Calu3 (cell line): ENCODE measurements around the gene IVNS1ABP. TPM values are rescaled to one million over a fixed set of nuclear protein-coding genes. Genes with fewer than 3 reads are reported as not detected.

Experiments used
- BruUV-seq: library from RNA; stranded (reverse); fragments of 400-500 nt; replicated peaks from 2 replicates; lab custom pipeline; 2021; lab: Mats Ljungman, UMichigan
- CTCF ChIA-PET: fragments of 300-600 bp; sonication (Branson Sonifier 250); formaldehyde crosslinking; loops from one replicate; lab custom pipeline; 2022; ENCODE audit warnings: antibody characterized with exemption; lab: Charles Lee
- DNase-seq: peaks from one replicate; pipeline ENCODE4 v3.0.0; 2022
- H3K27ac Mint-ChIP-seq: one replicate; pipeline ENCODE4 v1.8.0; 2022; ENCODE audit warnings: mixed read lengths; ENCODE audit not compliant: unreplicated experiment
- H3K27me3 Mint-ChIP-seq: one replicate; pipeline ENCODE4 v1.8.0; 2022; ENCODE audit warnings: mixed read lengths; ENCODE audit not compliant: unreplicated experiment
- H3K36me3 Mint-ChIP-seq: one replicate; pipeline ENCODE4 v1.8.0; 2022; ENCODE audit warnings: mild to moderate bottlenecking, moderate library complexity, mixed read lengths; ENCODE audit not compliant: insufficient read depth, unreplicated experiment
- H3K4me1 Mint-ChIP-seq: one replicate; pipeline ENCODE4 v1.8.0; 2022; ENCODE audit warnings: mild to moderate bottlenecking, low read depth, mixed read lengths; ENCODE audit not compliant: unreplicated experiment
- H3K4me3 Mint-ChIP-seq: one replicate; pipeline ENCODE4 v1.8.0; 2022; ENCODE audit warnings: mild to moderate bottlenecking, low read depth, moderate library complexity, mixed read lengths; ENCODE audit not compliant: unreplicated experiment
- H3K9me3 Mint-ChIP-seq: one replicate; pipeline ENCODE4 v1.8.0; 2022; ENCODE audit warnings: low read depth, mixed read lengths; ENCODE audit not compliant: unreplicated experiment
- intact Hi-C: fragments of 100-400 bp; cut with micrococcal nuclease; formaldehyde crosslinking; loops from one replicate; pipeline ENCODE4 v1.10.0; 2022; ENCODE audit not compliant: unreplicated experiment
- total RNA-seq: library from RNA; stranded (reverse); gene quantifications from 2 replicates; pipeline ENCODE4 v1.2.3, GENCODE V29; 2022
- TF ChIP-seq, protein P1 (sequence below): fragments of 200-600 bp; IDR thresholded peaks from one replicate; pipeline ENCODE4 v1.8.0; 2022; ENCODE audit warnings: antibody characterized with exemption; ENCODE audit not compliant: unreplicated experiment

Gene IVNS1ABP
- total RNA-seq, 1 experiment from 2014 or later: 135 TPM

DNA sequence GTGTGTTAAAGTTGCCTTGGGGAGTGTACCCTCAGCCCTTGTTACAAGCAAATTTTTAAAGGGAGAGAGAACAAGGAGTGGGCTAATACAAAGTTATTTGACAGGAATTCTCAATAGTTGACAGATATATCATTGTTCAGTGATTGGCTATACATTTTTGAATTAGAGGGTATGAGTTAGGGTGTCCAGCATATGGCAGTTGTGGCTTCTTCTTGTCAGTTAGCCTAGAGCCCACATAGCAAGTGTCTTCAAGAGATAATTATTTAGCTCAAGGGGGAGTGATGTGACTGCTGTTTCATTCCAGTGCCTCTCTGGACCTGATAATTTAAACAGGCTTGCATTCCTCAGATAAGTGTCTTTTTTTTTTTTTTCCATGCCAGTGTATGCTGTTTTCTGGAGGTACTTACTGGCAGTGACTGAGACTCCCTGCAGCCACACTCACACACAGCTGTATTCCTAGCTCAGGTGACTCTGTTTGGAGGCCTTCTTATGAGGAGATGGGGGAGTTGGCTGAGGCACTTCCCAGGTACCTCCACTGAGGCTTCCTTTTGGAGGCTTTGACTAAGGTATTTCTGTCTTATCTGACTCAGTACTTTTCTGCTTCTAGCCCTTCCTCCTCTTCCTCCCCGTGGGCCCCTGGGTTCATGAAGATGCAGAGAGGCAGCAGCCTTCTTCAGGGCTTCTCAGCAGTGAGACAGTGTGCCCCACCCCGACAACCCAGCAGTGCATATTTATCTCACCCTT is 32.3 kb downstream of the IVNS1ABP start:
- no peak for DNase-seq
- H3K36me3 Mint-ChIP-seq: no peaks in the 10 kb centered on the region
- CTCF ChIA-PET: no interaction called here
- peaks cover 2% of the 10 kb centered on the region for H3K4me1 Mint-ChIP-seq
- no peak overlapping the region for H3K27ac Mint-ChIP-seq
- H3K4me3 Mint-ChIP-seq: no peak overlapping the region
- H3K27me3 Mint-ChIP-seq: no peaks in the 10 kb centered on the region
- no TSS peak for BruUV-seq
- H3K9me3 Mint-ChIP-seq: peaks cover 3% of the 10 kb centered on the region
- TF ChIP-seq, protein P1, sequence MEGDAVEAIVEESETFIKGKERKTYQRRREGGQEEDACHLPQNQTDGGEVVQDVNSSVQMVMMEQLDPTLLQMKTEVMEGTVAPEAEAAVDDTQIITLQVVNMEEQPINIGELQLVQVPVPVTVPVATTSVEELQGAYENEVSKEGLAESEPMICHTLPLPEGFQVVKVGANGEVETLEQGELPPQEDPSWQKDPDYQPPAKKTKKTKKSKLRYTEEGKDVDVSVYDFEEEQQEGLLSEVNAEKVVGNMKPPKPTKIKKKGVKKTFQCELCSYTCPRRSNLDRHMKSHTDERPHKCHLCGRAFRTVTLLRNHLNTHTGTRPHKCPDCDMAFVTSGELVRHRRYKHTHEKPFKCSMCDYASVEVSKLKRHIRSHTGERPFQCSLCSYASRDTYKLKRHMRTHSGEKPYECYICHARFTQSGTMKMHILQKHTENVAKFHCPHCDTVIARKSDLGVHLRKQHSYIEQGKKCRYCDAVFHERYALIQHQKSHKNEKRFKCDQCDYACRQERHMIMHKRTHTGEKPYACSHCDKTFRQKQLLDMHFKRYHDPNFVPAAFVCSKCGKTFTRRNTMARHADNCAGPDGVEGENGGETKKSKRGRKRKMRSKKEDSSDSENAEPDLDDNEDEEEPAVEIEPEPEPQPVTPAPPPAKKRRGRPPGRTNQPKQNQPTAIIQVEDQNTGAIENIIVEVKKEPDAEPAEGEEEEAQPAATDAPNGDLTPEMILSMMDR: no peak
- intact Hi-C loops: no loop called here

DNA sequence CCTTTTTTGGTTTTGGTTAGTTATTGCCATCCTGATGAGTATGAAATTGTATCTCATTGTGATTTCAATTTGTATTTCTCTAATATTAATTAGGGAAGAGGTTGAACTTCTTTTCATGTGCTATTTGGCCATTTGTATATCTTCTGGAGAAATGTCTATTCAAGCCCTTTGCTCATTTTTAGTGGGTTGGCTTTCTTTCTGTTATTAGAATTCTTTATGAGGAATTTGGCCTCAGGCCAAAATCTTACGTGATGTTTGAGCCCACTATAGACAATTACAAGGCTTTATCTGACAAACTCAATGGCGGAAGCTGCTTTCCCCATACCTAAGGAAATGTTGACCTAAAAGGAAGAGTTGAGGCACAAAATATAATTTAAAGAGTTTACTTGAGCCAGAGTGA is 32.9 kb downstream of the IVNS1ABP start:
- TF ChIP-seq, protein P1: no peak
- Mint-ChIP-seq H3K27me3 (no peaks in the 10 kb centered on the region), H3K27ac (no peak overlapping the region), H3K4me1 (peaks cover 6% of the 10 kb centered on the region), H3K4me3 (no peak overlapping the region), H3K9me3 (peaks cover 5% of the 10 kb centered on the region), H3K36me3 (no peaks in the 10 kb centered on the region)
- intact Hi-C loops: no loop called here
- no peak for DNase-seq
- CTCF ChIA-PET: no interaction called here
- no TSS peak for BruUV-seq

DNA sequence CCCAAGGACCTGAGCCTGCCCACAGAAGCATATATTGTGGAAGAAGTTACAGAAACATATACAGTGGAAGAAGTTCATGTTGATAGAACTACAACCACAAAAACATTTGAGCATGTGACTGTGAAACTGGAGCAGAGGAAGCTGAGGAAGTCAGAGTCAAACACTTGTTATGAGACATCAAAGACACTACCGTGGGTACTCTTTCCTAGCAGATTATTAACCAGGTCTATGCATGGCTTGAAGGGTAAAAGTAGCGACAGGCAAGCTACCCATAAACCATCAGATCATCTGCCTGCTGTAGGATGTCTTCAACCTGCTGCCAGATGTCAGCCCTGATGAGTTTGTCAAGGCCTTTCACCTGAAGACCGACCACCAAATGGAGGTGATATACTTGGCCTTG is 35.8 kb downstream of the IVNS1ABP start:
- BruUV-seq: no TSS peak
- Mint-ChIP-seq H3K36me3 (no peaks in the 10 kb centered on the region), H3K9me3 (peaks cover 3% of the 10 kb centered on the region), H3K27ac (no peak overlapping the region), H3K4me1 (peaks cover 6% of the 10 kb centered on the region), H3K4me3 (no peak overlapping the region), H3K27me3 (no peaks in the 10 kb centered on the region)
- CTCF ChIA-PET: no interaction called here
- no peak for DNase-seq
- TF ChIP-seq, protein P1: no peak
- intact Hi-C loops: no loop called here

DNA sequence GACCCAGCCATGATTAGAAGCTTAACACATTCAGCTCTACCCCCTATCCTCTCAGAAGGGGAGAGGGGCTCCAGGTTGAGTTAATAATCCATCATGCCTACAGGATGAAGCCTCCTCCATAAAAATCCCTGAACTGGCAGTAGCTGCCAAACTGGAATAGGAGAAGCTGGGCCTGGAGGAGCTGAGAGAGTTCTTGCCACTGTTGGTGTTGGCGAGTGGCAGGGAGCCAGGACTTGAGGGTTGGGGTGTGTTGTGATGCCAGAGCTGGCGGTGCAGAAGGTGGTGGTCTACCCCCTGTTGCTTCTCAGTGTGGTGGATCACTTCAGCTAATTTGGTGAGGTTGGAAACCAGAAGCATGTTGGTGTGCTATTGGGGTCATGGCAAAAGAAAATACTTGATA is 36.5 kb downstream of the IVNS1ABP start:
- CTCF ChIA-PET: no interaction called here
- no TSS peak for BruUV-seq
- TF ChIP-seq, protein P1: no peak
- H3K27ac Mint-ChIP-seq: no peak overlapping the region
- DNase-seq: no peak
- H3K4me3 Mint-ChIP-seq: no peak overlapping the region
- H3K36me3 Mint-ChIP-seq: no peaks in the 10 kb centered on the region
- H3K9me3 Mint-ChIP-seq: peaks cover 3% of the 10 kb centered on the region
- peaks cover 6% of the 10 kb centered on the region for H3K4me1 Mint-ChIP-seq
- intact Hi-C loops: no loop called here
- no peaks in the 10 kb centered on the region for H3K27me3 Mint-ChIP-seq
